ENCODE measurements around the gene SLC22A16.

SLC22A16 gene

DNA sequence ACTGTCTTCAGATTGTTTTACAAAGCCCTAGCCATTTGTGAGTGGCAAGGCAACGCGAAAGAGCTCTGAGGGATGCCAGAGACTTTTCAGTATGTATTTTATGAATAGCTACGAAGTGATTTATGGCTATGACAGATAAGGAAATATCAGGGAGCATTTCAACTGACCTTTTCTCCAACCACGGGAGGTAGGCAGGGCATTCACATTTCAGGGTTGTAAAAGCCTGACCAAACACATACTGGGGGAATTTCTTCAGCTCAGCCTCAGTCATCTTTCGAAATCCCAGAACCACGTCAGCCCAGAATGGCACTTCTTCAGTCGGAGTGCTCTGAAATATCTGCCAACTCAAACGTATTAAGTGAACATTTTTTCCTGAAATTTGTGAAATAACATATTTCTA is 71.8 kb downstream of the SLC22A16 start:
- no peak for DNase-seq (ENCODE audit: low read depth, low spot score)

DNA sequence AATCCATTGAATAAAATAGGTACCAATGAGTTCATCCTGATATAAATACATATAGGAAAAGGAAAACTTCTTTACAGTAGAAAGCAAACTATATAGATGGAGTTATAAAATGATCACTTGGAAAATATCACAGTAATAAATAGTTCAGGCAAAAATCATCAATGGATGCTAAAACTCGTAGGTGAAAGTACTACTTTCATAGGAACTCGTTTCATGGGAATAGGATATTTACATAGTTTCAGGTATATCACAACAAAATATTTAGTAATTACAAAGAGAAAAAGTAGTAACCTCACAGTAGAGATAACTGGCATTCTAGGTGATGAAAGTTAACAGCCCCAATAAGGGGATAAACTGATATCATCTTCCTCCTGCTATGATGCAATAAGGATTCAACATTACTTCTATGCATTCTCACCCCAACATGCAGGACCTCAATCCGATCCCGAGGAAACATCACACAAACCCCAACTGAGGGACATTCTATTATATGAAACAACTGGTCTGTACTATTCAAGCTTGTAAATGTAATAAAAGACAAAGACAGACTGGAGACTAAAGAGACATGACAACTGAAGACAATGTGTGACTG is 74.7 kb downstream of the SLC22A16 start:
- no peak for DNase-seq (ENCODE audit: low read depth, low spot score)

DNA sequence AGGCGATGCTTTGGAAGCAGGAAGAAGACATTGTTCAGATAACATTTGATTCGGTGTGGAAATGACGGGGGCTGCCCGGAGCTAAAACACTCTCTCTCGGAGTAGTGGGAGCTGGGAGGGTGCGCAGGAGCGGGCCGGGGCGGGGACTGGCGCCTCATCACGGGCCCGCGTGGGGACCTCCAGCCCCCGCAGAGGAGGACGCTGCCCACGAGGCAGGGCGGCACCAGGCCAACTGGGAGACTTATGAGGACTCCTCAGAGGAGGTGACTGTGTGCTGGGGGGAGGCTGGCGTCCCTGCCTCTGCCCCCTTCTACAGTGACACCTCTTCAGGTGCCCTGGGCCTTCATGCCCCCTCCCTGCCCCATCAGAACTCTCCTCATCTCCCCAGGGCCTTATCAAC is 76.2 kb downstream of the SLC22A16 start:
- DNase-seq (ENCODE audit: low read depth, low spot score): no peak

- no peak for DNase-seq (ENCODE audit: low read depth, low spot score)
Observed at GRCh38 chr6:110399219-110400071, 77.0 kb downstream of the SLC22A16 start.

DNA sequence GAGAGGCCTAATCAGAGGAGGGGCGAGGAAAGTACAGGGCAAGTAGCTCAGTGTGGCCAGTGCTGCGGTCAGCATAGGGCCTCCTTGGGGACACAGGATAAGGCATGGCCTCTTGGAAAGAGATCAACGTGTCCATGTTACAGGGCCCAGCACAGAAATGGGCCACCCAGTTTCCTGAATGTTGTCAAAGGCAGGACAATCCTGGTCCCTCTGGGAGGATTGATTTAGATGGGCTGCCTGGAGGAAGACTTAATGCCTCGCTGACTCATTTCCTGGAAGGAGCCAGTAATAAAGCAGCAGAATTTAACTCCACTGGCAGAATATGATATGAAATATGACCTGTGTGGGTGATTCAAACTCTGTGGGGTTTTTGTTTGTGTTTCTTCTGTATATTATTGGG is 77.6 kb downstream of the SLC22A16 start:
- DNase-seq (ENCODE audit: low read depth, low spot score): no peak

DNA sequence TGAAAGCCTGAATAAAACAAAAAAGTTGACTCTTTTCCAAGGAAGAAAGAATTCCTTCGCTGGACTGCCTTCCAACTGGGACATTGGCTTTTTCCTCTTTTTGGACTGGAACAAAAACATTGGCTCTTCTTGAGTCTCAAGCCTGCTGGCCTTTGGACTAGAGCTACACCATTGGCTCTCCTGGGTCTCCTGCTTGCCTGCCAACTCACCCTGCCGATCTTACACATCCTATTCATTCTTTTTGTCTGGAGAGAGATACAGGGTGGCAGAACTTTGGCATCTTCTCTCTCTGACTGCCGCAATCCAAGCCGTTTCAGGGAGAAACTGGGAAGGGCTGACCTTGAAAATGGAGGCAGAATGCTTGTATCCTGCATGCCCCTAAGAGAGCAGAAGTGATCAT is 81.2 kb downstream of the SLC22A16 start:
- DNase-seq (ENCODE audit: low read depth, low spot score): no peak

DNA sequence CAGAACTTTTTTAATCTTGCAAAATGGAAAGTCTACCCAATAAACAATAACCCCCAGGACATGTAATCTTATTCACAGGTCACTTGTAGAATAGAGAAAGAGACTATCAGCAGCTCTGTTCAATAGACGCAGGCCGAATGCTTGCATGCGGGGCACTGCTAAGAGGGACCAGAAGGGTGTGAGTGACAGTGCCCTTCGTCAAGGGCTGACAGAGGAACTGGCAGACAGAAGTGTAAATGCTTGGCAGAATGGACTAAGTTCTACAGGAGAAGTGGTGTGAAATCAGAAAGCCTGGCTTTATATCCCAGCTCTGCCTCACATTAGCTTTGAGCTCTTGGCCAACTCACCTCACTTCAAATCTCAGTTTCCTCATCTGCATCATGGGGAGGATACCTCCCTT is 82.0 kb downstream of the SLC22A16 start:
- DNase-seq (ENCODE audit: low read depth, low spot score): no peak

GRCh38 chr6:110392727-110393126 is 83.7 kb downstream of the SLC22A16 start:
- DNase-seq (ENCODE audit: low read depth, low spot score): no peak

DNA sequence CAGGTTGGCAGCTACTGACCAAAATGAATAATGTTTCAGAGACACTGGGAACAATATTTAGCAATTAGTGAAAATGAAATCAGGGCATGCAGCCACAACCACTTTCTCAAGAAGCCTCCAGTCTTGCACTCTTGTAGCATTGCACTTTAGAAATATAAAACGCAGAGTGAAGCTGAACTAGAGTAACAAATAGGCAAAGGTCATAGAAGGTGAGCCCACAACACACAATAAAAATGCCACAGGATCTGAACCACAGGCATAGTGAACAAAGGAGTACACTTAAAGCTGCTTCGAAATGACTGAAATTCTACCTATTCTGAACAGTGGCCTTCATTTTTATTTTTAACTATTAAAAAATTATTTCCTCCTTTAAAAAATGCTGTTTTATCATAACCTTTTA is 86.0 kb downstream of the SLC22A16 start:
- DNase-seq (ENCODE audit: low read depth, low spot score): no peak

- no peak for DNase-seq (ENCODE audit: low read depth, low spot score)
Observed at GRCh38 chr6:110389689-110390382, 86.6 kb downstream of the SLC22A16 start.

GRCh38 chr6:110387986-110388385 is 88.4 kb downstream of the SLC22A16 start:
- DNase-seq (ENCODE audit: low read depth, low spot score): no peak

DNA sequence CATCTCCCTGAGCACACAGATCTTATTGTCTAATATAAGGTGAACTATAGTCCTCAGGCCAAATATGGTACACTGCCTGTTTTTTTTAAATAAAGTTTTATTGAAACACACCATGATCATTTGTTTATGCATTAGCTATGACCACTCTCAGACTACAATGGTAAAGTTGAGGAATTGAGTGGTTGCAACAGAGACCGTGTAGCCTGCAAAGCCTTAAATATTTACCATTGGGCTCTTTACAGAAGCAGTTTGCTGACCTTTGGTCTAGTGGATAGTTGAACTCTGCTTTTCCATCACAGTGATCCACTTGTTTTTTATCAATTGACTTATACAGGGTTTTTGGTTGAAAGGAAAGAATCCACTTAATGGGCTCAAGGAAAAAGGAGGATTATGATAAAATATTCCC is 91.0 kb downstream of the SLC22A16 start:
- no peak for DNase-seq (ENCODE audit: low read depth, low spot score)

DNA sequence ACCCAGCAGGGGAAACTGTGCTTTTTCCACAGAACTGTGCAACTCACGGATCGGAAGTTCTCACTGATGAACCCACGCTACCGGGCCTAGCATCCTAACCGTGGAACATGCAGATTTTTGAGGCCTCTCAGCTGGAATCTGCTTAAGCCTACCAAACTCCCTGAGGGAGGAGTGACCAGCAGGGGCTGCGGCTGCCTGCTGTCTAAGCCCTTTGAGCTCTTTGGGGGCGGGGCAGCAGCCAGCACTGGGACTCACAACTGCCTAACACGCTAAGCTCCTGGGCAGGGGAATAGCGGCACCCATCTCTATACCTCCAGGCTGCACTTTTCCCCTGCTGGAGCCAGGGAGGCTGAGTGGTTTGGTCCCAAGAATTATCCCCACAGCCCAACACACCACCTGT is 97.9 kb downstream of the SLC22A16 start:
- no peak for DNase-seq (ENCODE audit: low read depth, low spot score)
